Measurements from ENCODE around the gene ICOSLG. TPM values are rescaled to one million over a fixed set of nuclear protein-coding genes. Genes with fewer than 3 reads are reported as not detected.
"Not testable (repeated sequence)": the region's sequence is repeated elsewhere in the genome, so short reads cannot be mapped to it uniquely, and the experiment has no call there.

Gene ICOSLG, protein sequence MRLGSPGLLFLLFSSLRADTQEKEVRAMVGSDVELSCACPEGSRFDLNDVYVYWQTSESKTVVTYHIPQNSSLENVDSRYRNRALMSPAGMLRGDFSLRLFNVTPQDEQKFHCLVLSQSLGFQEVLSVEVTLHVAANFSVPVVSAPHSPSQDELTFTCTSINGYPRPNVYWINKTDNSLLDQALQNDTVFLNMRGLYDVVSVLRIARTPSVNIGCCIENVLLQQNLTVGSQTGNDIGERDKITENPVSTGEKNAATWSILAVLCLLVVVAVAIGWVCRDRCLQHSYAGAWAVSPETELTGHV
- 4.1 and 26.4 TPM in 2 replicates for total RNA-seq

DNA sequence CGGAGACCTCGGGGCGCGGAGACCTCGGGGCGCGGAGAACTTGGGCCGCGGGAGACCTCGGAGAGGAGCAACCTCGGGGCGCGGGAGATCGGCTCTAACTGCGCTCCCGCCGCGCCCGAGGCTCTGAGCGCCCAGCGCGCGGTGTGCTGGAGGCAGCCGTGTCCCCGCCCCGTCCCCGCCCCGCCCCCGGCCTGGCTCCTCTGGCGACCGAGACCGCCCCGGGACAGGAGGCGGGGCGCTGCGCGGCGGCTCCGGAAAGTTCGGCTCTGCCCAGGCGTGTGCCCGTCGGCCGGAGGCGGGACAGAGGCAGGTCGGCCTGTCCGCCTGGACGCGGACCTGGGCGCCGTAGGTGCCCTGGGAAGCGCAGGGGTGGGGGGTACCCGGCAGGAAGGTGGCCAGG lies at the start of gene ICOSLG:
ICOSLG (minus strand) TSS at position 102 of the 400 bp plus-strand sequence. CDS start 126 bp downstream, outside the sequence.
- DNase-seq (ENCODE audit: extremely low read depth, low read depth, low spot score): not testable (repeated sequence)

GRCh38 chr21:44289381-44290010 lies 48.8 kb upstream of the ICOSLG start:
- no peak for DNase-seq (ENCODE audit: extremely low read depth, low read depth, low spot score)

GRCh38 chr21:44288251-44289110 lies 47.7 kb upstream of the ICOSLG start:
- no peak for DNase-seq (ENCODE audit: extremely low read depth, low read depth, low spot score)

DNA sequence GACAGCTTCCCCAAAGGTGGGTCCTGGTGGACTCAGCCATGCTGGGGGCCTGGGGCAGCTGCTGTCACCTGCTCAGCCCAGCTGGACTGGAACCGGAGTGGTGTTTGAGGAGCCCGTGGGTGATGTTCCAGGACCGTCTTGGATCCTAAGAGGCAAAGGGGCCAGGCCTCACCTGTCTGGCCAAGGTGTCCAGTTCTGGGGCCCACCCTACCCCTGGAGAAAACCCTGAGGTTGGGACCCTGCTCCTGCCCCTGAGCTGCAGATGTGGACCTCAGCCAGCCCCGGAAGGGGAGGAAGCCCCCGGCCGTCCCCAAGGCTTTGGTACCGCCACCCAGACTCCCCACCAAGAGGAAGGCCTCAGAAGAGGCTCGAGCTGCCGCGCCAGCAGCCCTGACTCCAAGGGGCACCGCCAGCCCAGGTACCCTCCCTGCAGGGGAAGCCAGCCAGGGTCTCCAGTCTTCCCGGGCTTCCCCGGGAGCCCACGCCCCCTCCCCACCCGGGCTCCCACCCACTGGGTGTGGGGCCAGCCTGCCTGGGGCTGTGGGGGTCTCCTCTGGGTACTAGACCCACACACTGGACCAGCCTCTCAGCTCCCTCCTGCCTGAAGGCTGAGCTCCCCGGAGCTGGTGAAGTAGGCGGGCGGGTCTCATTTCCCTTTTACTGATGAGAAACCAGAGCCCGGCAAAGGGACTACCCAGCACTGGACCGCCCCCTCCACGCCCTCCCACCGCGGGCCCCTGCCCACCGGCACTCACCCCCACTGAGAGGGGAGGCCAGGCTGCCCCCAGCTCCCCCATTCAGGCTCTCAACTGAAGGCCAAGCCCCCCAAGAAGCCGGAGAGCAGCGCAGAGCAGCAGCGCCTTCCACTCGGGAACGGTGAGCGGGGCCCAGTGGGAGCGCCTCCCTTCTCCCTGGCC lies 46.2 kb upstream of the ICOSLG start:
- no peak for DNase-seq (ENCODE audit: extremely low read depth, low read depth, low spot score)

GRCh38 chr21:44286086-44286715 lies 45.5 kb upstream of the ICOSLG start:
- no peak for DNase-seq (ENCODE audit: extremely low read depth, low read depth, low spot score)

- no peak for DNase-seq (ENCODE audit: extremely low read depth, low read depth, low spot score)
Observed at GRCh38 chr21:44285138-44285992, 44.6 kb upstream of the ICOSLG start, which contains the start of gene AIRE. Gene AIRE, plus strand, starts transcription at chr21:44285876. Its CDS starts 131 bp downstream, at chr21:44286007.

DNA sequence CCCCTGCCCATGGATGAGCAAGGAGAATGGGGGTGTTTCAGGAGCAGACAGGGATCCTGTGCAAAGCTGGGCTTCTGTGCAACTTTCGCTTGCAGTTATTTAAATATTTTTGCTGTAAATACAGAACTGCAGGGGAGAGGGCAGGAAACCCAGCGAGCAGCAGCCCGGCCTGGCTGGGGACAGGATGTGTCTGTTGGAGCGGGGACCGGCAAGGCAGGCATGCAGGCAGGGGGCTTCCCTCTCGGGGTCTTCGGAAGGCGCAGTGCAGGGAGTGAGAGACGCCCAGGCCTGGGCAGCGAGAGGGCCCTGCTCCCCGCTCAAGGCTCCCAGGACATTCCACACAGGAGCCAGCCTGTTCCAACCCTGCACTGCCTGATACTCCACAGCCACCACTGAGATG lies 43.2 kb upstream of the ICOSLG start:
- DNase-seq (ENCODE audit: extremely low read depth, low read depth, low spot score): no peak

DNA sequence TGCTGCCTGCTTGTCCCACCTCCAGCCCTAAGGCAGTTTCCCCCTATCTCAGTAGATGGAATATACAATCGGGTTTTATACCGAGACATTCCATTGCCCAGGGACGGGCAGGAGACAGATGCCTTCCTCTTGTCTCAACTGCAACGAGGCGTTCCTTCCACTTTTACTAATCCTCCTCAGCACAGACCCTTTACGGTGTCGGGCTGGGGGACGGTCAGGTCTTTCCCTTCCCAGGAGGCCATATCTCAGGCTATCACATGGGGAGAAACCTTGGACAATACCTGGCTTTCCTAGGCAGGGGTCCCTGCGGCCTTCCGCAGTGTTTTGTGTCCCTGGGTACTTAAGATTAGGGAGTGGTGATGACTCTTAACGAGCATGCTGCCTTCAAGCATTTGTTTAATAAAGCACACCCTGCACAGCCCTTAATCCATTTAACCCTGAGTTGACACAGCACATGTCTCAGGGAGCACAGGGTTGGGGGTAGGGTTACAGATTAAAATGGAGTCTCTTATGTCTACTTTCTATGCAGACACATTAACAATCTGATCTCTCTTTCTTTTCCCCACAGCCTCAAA lies 42.6 kb upstream of the ICOSLG start:
- DNase-seq (ENCODE audit: extremely low read depth, low read depth, low spot score): not testable (repeated sequence)

DNA sequence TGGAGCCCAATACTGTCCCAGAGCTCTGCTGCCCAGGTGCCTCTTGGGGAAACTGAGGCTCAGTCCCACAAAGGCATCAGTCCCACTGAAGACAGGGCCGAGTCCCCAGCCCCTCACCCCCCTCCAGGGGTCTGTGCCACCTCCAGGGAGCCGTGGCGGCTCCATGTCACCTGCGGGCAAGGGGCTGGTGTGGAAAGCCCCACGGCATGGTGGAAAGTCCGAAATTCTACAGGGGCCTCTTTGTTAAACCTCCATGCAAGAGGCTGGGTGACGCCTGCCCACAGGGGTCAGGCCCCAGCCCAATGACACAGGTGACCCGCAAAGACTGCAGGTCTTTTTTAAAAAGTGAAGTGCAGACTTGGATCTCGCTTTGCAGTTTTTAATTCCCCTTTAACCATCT lies 41.6 kb upstream of the ICOSLG start:
- DNase-seq (ENCODE audit: extremely low read depth, low read depth, low spot score): no peak

- DNase-seq (ENCODE audit: extremely low read depth, low read depth, low spot score): no peak
Observed at GRCh38 chr21:44281801-44282200, 41.1 kb upstream of the ICOSLG start.

GRCh38 chr21:44279354-44280260 lies 38.9 kb upstream of the ICOSLG start:
- no peak for DNase-seq (ENCODE audit: extremely low read depth, low read depth, low spot score)

- DNase-seq (ENCODE audit: extremely low read depth, low read depth, low spot score): no peak
Observed at GRCh38 chr21:44275041-44275440, 34.3 kb upstream of the ICOSLG start.

DNA sequence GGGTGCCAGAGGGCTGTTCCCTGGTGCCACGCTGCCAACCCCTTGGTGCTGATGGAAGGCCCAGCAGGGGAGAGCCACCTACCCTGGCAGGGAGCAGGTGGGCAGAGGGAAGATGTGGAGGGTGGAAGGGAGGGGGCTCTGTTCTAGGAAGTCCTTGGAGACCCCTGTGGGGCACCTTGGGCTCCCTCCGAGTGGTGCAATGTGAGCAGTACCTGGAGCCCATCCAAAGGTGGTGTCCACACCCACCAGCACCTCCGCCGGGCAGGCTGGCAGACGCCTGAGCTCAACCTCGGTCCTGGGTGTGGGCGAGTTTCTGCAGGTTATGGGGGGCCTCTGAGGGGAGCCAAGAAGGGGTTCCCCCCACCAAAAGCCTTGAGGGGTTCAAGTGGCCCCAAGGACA lies 32.3 kb upstream of the ICOSLG start:
- DNase-seq (ENCODE audit: extremely low read depth, low read depth, low spot score): no peak

DNA sequence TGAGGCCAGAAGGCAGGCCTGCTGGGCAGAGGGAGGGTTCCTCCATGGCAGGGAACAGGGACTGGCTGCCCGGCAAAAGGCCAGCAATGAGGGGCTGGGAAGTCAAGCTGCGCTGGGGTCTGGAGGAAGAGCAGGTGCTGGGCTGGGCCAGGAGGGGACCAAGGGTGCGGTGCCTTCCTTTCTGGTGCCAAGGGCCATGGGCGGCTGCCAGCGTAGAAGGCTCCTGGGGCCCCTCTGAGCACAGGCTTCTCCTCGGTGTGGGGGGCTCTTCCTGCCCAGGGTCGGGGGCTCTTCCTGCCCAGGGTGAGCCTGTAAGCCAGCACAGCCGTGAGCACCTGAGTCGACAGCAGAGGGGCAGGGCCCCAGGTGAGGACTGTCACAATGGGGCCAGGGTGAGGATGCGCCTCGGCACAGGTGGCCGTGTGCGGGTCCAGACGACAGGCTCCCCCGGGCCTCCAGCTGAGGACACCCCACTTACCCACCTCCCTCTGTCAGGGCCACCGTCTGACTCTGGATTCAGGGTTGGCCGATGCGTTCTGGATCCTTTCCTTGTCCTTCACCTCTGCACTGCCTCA lies 31.6 kb upstream of the ICOSLG start:
- DNase-seq (ENCODE audit: extremely low read depth, low read depth, low spot score): no peak

DNA sequence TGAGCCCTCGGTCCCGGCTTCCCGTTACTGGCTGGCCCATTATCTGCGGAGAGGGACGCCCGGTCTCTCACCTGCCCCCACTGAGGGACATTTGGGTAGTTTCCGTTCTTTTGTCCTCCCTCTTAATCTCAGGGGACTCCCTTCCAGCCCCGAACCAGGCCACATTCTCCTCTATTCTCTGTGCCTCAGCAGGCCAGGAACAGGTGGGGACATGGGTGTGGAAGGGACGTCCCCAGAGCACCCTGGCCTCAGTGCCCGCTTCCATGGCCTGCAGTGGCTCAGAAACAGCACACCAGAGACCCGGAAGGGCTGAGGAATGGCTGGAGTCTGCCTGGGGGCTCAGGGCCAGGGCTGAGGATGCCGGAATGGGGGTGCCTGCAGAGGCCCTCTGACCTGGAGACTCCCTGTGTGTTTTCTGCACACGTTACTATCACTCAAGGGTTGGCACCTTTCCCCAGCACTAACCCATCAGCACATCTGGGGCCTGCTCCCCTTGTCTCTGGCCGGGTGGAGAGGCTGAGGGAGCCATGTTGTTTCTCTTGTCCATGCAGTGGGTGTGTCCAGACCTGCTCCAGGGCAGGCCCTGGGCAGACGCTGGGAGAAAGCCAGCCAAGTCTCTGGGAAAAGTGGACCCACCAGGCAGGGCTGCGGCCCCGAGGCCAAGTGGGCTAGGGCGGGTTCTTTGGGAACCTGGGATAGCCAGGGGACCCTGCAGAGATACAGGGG lies 31.0 kb upstream of the ICOSLG start:
- no peak for DNase-seq (ENCODE audit: extremely low read depth, low read depth, low spot score)

DNA sequence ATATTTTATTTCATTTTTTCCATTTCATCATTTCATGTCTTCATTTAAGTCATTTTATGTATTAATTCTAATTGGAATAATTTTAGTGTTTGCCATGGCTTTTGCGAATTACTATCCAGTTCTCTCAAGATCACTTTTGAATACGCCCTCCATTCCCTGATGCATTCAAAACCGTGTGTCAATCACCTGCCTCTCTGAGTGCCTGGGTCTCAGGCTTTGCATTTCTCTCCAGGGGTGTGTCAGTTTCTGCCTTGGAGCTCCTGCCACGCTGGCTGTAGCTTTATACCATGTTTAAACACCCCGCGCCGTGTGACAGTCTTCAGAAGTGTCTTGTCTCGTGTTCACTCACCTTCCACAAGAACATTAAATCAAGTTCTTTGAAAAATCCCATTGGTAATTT lies 28.3 kb upstream of the ICOSLG start:
- DNase-seq (ENCODE audit: extremely low read depth, low read depth, low spot score): no peak
